GM10266 (cell line): Measurements from ENCODE around the gene TMEM208.

ENCODE experiments used
- DNase-seq: peaks from one replicate; pipeline ENCODE4 v3.0.0; 2012; ENCODE audit errors: extremely low spot score
- CTCF ChIP-seq: IDR thresholded peaks from 2 replicates; pipeline ENCODE4 v1.5.1; 2012; ENCODE audit warnings: mild to moderate bottlenecking, low read depth; ENCODE audit not compliant: control insufficient read depth, insufficient read depth; ENCODE audit errors: missing control alignments

Gene TMEM208

DNA sequence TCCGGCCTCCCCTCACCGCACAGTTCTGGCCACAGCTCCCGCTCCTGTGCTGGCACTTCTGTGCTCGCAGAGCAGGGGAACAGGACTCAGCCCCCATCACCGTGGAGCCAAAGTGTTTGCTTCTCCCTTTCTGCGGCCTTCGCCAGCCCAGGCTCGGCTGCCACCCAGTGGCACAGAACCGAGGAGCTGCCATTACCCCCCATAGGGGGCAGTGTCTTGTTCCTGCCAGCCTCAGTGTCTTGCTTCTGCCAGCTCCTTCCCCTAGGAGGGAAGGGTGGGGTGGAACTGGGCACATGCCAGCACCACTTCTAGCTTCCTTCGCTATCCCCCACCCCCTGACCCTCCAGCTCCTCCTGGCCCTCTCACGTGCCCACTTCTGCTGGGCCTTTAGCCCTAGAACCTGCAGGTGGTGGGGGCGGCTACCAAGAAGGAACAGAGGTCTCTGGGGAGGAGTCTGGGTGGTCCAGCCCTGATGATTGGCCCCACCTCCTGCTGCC is 28.6 kb upstream of the TMEM208 start:
- no peak for DNase-seq
- peak; percentile 30 for TF ChIP-seq CTCF

GRCh38 chr16:67199011-67199807 is 27.7 kb upstream of the TMEM208 start, which contains the start of gene ELMO3:
Gene ELMO3 (plus strand): TSS chr16:67199131. CDS start chr16:67199327, 196 bp downstream.
- peak; percentile 36 for TF ChIP-seq CTCF
- DNase-seq, result no peak

DNA sequence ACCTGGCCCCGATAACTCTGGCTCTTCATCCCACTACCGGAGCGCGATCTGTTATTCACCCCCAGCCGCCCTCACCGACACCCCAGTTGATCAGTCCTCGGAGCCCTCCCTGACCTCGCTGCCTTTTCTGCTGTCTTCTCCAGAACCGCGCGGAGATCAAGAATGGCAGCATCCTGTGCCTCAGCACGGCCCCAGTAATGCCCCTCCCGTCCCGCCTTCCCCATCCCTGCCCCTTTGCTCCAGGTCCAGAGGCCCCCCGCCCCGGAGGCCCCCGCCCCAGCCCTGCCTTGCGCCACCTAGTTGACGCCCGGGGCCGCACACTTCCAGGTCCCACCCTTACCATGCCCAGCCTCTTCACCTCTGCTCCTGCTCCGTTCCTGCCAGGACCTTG is 27.1 kb upstream of the TMEM208 start:
- DNase-seq, result no peak
- no peak for TF ChIP-seq CTCF

DNA sequence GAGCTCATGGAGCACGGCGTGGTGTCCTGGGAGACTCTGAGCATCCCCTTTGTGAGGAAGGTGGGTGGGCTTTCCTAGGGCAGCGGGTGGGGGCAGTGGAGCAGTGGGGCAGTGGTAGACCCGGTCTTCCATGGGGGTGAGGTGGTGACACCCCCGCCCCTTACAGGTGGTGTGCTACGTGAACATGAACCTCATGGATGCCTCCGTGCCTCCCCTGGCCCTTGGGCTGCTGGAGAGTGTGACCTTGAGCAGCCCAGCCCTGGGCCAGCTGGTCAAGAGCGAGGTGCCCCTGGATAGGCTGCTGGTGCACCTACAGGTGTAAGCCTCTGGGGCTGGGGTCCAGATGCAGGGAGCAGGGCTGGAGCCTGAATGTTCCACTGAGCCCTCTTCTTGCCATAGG is 26.4 kb upstream of the TMEM208 start:
- DNase-seq, result no peak
- no peak for TF ChIP-seq CTCF

DNA sequence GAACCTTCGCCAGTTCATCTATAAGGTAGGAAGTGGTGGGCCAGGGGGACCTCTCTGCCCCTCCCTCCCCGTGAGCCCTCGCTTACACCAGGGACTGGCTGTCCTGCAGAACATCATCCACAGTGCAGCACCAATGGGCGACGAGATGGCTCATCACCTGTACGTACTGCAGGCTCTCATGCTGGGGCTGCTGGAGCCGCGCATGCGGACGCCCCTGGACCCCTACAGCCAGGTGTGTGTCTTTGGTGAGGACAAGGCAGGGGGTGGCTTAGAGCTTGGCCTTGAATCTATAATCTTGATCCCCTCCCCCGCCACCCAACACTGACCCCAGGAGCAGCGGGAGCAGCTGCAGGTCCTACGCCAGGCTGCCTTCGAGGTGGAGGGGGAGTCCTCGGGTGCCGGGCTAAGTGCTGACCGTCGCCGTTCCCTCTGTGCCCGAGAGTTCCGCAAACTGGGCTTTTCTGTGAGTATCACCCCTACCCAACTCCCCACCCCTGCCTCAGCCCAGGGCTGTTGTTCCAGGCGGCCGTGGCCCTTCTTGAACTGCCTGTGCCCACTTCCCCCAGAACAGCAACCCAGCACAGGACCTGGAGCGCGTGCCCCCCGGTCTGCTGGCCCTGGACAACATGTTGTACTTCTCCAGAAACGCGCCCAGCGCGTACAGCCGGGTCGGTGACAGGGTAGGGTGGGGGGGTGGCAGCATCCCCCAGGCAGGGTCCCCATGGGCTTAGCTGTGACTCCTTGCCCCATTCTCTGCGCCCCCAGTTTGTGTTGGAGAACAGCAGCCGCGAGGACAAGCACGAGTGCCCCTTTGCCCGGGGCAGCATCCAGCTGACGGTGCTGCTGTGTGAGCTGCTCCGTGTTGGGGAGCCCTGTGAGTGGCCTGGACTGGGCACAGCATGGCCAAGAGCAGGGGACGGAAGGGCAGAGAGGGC is 25.3 kb upstream of the TMEM208 start:
- DNase-seq, result no peak
- no peak for TF ChIP-seq CTCF

- no peak for TF ChIP-seq CTCF
- DNase-seq, result no peak
Measured at GRCh38 chr16:67202426-67202825, 24.5 kb upstream of the TMEM208 start.

- no peak for TF ChIP-seq CTCF
- DNase-seq, result no peak
Measured at GRCh38 chr16:67202956-67203493, 23.9 kb upstream of the TMEM208 start.
